ENCODE results near the gene BMP8A.

GRCh38 chr1:39497585-39497984 lies 6.1 kb downstream of the BMP8A start:
- TF ChIP-seq TAF1 (IDR thresholded peaks at IDR 0.05; ENCODE audit: borderline replicate concordance, low read depth, low read length) = no peak
- TF ChIP-seq POLR2A (IDR thresholded peaks at IDR 0.05; ENCODE audit: low read depth, low read length) = no peak
- TF ChIP-seq POLR2AphosphoS5 (IDR thresholded peaks at IDR 0.05; ENCODE audit: low read depth, low read length) = no peak

Data from GM12892 (cell line).